ENCODE data around the gene KCNK15.

KCNK15 gene

GRCh38 chr20:44709797-44710196 lies 35.9 kb upstream of the KCNK15 start:
- no peak for TF ChIP-seq CTCF (IDR thresholded peaks at IDR 0.05)

DNA sequence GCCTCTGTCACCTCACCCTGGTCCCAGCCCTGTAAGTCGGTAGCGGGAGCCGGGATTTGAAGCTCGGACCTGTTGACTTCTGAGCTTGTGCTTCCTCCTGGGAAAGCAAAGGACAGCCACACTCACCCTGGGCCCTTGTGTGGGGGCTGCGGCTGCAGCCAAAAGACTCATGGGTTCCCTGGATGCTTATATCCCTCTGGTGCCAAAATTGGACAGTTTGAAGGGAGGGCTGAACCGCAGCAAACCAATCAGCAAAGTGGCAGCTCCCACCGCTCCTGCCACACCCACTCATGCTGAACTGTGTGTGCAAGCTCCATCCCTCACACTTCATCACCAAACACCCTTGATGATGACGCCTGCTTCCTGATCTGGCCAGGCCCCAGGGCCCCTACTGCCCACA lies 34.4 kb upstream of the KCNK15 start:
- no peak for TF ChIP-seq CTCF (IDR thresholded peaks at IDR 0.05)

DNA sequence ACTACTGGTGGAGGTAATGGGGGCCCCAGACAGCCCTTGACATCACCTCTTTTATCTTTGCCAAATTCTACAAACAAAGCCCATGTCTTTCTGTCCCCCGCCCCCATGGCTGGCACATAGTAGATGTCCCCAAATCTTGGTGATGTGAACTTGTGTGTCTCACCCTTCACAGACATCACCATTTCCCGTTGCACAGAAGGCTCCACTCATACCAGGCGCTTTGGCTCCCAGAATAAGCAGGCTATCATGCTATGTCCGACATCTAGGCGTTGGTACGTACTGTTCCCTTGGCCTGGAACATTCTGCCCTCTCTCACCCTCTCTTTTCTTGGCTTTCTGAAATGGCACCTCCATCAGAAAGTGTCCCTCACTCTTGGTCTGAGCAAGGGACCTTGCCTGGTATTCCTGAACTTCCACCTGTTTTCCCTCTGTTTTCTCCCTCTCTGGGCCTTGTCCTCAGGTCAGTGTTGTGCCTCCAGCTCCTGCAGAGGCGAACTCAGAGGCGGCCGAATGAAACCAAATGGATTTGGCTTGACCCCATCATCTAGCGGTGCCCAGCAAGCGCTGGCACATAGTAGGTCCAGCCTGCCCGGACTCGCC lies 31.5 kb upstream of the KCNK15 start:
- TF ChIP-seq CTCF (IDR thresholded peaks at IDR 0.05), result no peak

GRCh38 chr20:44714701-44715498 lies 30.8 kb upstream of the KCNK15 start, which contains the start of gene CCN5:
Gene CCN5 (plus strand): TSS chr20:44715369. CDS start chr20:44715391, 22 bp downstream.
- no peak for TF ChIP-seq CTCF (IDR thresholded peaks at IDR 0.05)

DNA sequence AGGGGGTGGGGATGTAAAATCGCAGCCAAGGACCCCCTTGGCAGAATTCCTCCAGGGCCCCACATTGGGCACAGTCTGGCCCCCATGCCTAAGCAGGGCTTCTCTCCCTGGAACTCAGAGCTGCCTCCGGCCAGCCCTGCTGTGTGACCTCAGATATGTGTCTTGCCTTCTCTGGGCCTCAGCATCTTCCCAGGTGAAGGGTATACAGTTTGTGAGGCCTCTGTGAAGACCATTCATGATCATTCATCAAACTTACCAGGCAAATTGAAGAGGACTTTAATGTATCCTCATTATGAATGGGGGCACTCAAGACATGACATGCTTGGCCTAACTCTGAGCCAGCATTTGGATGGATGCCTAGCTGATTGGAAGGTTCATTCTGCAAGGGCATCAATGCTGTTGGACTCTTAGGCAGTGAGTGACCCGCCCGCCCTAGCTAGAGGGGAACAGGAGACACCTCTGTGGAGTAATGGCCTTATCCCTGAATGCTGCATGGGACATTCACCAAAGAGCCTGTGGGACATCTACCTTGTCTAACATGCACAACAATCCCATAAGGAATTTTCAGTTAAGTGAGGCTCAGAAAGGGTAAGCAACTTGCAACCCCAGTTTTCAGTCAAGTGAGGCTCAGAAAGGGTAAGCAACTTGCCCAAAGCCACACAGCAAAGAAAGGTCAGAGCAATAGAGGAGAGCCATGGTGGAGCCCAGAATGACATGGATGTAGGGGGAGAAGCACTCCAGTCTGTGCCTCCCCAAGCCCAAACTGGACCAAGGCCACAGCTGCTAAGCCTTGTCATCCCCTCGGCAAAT lies 30.0 kb upstream of the KCNK15 start:
- no peak for TF ChIP-seq CTCF (IDR thresholded peaks at IDR 0.05)

- TF ChIP-seq CTCF (IDR thresholded peaks at IDR 0.05), result no peak
Observed at GRCh38 chr20:44716309-44717106, 29.2 kb upstream of the KCNK15 start.

DNA sequence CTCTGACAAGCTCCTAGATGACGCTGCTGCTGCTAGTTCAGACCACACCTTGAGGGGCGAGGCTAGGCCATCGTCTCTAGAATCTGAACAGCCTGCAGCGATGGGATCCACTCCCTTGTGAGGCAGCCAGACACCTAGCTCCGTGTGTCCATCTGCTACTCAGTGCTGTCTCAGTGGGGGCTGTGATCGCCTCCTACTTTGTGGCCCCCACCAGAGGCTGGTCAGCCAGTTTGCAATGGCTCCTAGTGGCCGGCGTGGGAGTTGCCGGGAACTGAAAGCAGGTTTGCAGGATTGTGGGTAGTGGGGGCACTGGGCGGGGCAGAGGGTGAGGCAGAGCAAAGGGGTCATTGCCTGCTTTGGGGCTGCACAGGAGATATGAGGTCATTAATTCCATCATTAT lies 27.7 kb upstream of the KCNK15 start:
- no peak for TF ChIP-seq CTCF (IDR thresholded peaks at IDR 0.05)

Measured in LNCAP (cell line).